Cardiac ventricle fibroblast (primary cell): ENCODE data around the gene KANSL1L. TPM values are rescaled to one million over a fixed set of nuclear protein-coding genes. Genes with fewer than 3 reads are reported as not detected.

Source experiments
- total RNA-seq: library from RNA; depleted of rRNA; stranded (reverse); fragments of >200 nt; gene quantifications from 2 replicates; pipeline ENCODE4 v1.2.3, GENCODE V29; 2015

Gene KANSL1L, protein sequence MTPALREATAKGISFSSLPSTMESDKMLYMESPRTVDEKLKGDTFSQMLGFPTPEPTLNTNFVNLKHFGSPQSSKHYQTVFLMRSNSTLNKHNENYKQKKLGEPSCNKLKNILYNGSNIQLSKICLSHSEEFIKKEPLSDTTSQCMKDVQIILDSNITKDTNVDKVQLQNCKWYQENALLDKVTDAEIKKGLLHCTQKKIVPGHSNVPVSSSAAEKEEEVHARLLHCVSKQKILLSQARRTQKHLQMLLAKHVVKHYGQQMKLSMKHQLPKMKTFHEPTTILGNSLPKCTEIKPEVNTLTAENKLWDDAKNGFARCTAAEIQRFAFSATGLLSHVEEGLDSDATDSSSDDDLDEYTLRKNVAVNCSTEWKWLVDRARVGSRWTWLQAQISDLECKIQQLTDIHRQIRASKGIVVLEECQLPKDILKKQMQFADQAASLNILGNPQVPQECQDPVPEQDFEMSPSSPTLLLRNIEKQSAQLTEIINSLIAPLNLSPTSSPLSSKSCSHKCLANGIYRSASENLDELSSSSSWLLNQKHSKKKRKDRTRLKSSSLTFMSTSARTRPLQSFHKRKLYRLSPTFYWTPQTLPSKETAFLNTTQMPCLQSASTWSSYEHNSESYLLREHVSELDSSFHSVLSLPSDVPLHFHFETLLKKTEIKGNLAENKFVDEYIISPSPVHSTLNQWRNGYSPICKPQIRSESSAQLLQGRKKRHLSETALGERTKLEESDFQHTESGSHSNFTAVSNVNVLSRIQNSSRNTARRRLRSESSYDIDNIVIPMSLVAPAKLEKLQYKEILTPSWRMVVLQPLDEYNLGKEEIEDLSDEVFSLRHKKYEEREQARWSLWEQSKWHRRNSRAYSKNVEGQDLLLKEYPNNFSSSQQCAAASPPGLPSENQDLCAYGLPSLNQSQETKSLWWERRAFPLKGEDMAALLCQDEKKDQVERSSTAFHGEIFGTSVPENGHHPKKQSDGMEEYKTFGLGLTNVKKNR
- 12.7 and 17.5 TPM in 2 replicates for total RNA-seq

GRCh38 chr2:210171309-210172218 lies at the start of gene KANSL1L:
Gene KANSL1L (minus strand): TSS chr2:210171409. CDS start chr2:210154582, 16,827 bp downstream.

GRCh38 chr2:210002158-210003157 lies 168.8 kb downstream of the KANSL1L start, which contains the start of gene RPE:
Gene RPE (plus strand): TSS chr2:210002638. CDS start chr2:210002662, 24 bp downstream.

Other genes starting within 250 kb of the KANSL1L start
- gene RPE, start 168.8 kb downstream of the KANSL1L start, total RNA-seq, result 53.3 and 56.2 TPM in 2 replicates
- not detected in 2 replicates for gene ACADL, start 54.0 kb upstream of the KANSL1L start, total RNA-seq
- gene MYL1, start 143.8 kb upstream of the KANSL1L start, total RNA-seq, result not detected in 2 replicates